Stomach (tissue), 9 donors: ENCODE data around the gene SLC3A2. TPM values are rescaled to one million over a fixed set of nuclear protein-coding genes. Genes with fewer than 3 reads are reported as not detected.
"Not testable (repeated sequence)": the region's sequence is repeated elsewhere in the genome, so short reads cannot be mapped to it uniquely, and the experiment has no call there.

Experiments
- DNase-seq, 2 donors: peaks; one replicate each; pipeline versions ENCODE4 v3.0.0 to v3.0.0-alpha.2; 2013 to 2019
- H3K27ac ChIP-seq, 5 donors: fragments of 200-600 bp in 4 of 5; sonication (generic) in 4 of 5; one replicate each; pipeline ENCODE4 v1.5.1; 2013 to 2019; ENCODE audit warnings: mild to moderate bottlenecking in 1 of 5, moderate library complexity in 1 of 5
- H3K27me3 ChIP-seq, 3 donors: fragments of 200-600 bp; sonication (generic); one replicate each; pipeline ENCODE4 v1.5.1; 2017 to 2019; ENCODE audit warnings: mixed run types in 1 of 3
- H3K36me3 ChIP-seq, 4 donors: fragments of 200-600 bp; sonication (generic); 1 replicate in 3 of 4; 2 replicates in 1 of 4; pipeline ENCODE4 v1.5.1; 2016 to 2019
- H3K4me1 ChIP-seq, 4 donors: fragments of 200-600 bp; sonication (generic); one replicate each; pipeline ENCODE4 v1.5.1; 2016 to 2019
- H3K4me3 ChIP-seq, 4 donors: fragments of 200-600 bp; sonication (generic) in 3 of 4; one replicate each; pipeline ENCODE4 v1.5.1; 2016 to 2019; ENCODE audit warnings: mild to moderate bottlenecking in 1 of 4
- H3K9me3 ChIP-seq, 4 donors: fragments of 200-600 bp; sonication (generic); one replicate each; pipeline ENCODE4 v1.5.1; 2016 to 2019
- CTCF ChIP-seq, 7 experiments: fragments of 450-650 bp in 4 of 7; fragments of 200-600 bp in 3 of 7; sonication (generic) in 3 of 7; IDR thresholded peaks; one replicate each; pipeline ENCODE4 v1.5.1; 2016 to 2019; ENCODE audit warnings: antibody characterized with exemption in 7 of 7, control low read depth in 2 of 7, mild to moderate bottlenecking in 1 of 7
- EP300 ChIP-seq: sonication (generic); formaldehyde crosslinking; IDR thresholded peaks from one replicate; pipeline ENCODE4 v1.6.1; 2017; ENCODE audit warnings: antibody characterized with exemption
- POLR2A ChIP-seq, 4 donors: fragments of 450-650 bp; IDR thresholded peaks; one replicate each; pipeline ENCODE4 v1.6.1; 2016; ENCODE audit warnings: antibody characterized with exemption in 4 of 4, control low read depth in 2 of 4, mild to moderate bottlenecking in 1 of 4, moderate library complexity in 1 of 4
- POLR2AphosphoS5 ChIP-seq, 3 donors: sonication (generic); formaldehyde crosslinking; IDR thresholded peaks; one replicate each; pipeline ENCODE4 v1.6.1; 2016; ENCODE audit warnings: antibody characterized with exemption in 3 of 3
- WGBS, 5 donors: extraction: QIAGEN DNeasy Blood & Tissue Kit in 3 of 5; methylation state at CpG; one replicate each; pipeline versions ENCODE4 v1.1.5 to v1.1.7; 2013 to 2018; 5-methylcytosine and 5-hydroxymethylcytosine counted together
- intact Hi-C: fragments of 100-400 bp; cut with DNase I; formaldehyde crosslinking; loops from one replicate; pipeline ENCODE4 v1.15.1; 2023; ENCODE audit warnings: low total_unique reads
- polyA plus RNA-seq, 3 donors: library from polyadenylated mRNA; stranded (reverse); fragments of 200-250 nt; gene quantifications; one replicate each; pipeline ENCODE4 v1.2.3, GENCODE V29; 2013
- total RNA-seq, 5 donors: library from RNA; depleted of rRNA; stranded (reverse); fragments of >200 nt; gene quantifications; one replicate each; pipeline versions ENCODE4 v1.1.0 to v1.2.3, GENCODE V29; 2014 to 2016
- donor health status: healthy with polysubstance abuse.
- donor health status: Bipolar disorder and iron deficiency.
- donor health status: healthy.

Gene SLC3A2
- total and polyA plus RNA-seq, 8 donors: 36.0 to 255 (median 127) TPM

GRCh38 chr11:62856333-62856895 is 24.3 kb upstream of the SLC3A2 start:
- DNase-seq: no peak
- intact Hi-C loops: loop anchor here (10.0 kb wide), 1 partner anchor 62 kb away; the partner anchor contains the start of gene TMEM223
- Histone ChIP-seq H3K9me3 (no peaks in the 10 kb centered on the region), H3K4me3 (peak overlapping the region; percentile 59 to 99 (median 82)), H3K27me3 (no peaks in the 10 kb centered on the region), H3K4me1 (peaks cover 29 to 66% (median 40%) of the 10 kb centered on the region in 4 donors), H3K36me3 (peaks cover 30 to 32% (median 31%) of the 10 kb centered on the region in 4 donors), H3K27ac (peak overlapping the region; percentile 60 to 89 (median 79))
- TF ChIP-seq EP300 (no peak), POLR2AphosphoS5 (IDR thresholded peaks at IDR 0.05) (no peak), CTCF (IDR thresholded peaks at IDR 0.05) (no peak), POLR2A (IDR thresholded peaks at IDR 0.05) (no peak)
- 2 to 4% (median 3%) methylated on average over 20 of the region's 20 CpGs for WGBS, 5 donors

- no peak for TF ChIP-seq POLR2AphosphoS5 (IDR thresholded peaks at IDR 0.05)
- TF ChIP-seq CTCF (IDR thresholded peaks at IDR 0.05): no peak
- TF ChIP-seq POLR2A (IDR thresholded peaks at IDR 0.05): no peak
- no peak for TF ChIP-seq EP300
- intact Hi-C loops: loop anchor here (10.0 kb wide), 1 partner anchor 63 kb away; the partner anchor contains the start of gene TMEM223
- Histone ChIP-seq H3K9me3 (no peaks in the 10 kb centered on the region), H3K4me3 (peak overlapping the region in 1 of 4 donors; percentile 99), H3K27me3 (no peaks in the 10 kb centered on the region), H3K36me3 (peaks cover 18 to 22% (median 19%) of the 10 kb centered on the region in 4 donors), H3K27ac (peak overlapping the region in 2 of 5 donors; percentile 4 to 89), H3K4me1 (peaks cover 29 to 57% (median 42%) of the 10 kb centered on the region in 4 donors)
- 56 to 78% (median 60%) methylated on average over 2 of the region's 2 CpGs for WGBS, 5 donors
- DNase-seq: peak in 1 of 2 donors; percentile 34
Measured at GRCh38 chr11:62857541-62857982, 23.1 kb upstream of the SLC3A2 start.

- no peak for DNase-seq
- WGBS, 5 donors: 39 to 66% (median 49%) methylated on average over 7 of the region's 7 CpGs
- intact Hi-C loops: loop anchor here (10.0 kb wide), 1 partner anchor 63 kb away; the partner anchor contains the start of gene TMEM223
- Histone ChIP-seq H3K4me3 (no peak overlapping the region), H3K36me3 (peaks cover 12 to 16% (median 13%) of the 10 kb centered on the region in 4 donors), H3K9me3 (no peaks in the 10 kb centered on the region), H3K4me1 (peaks cover 27 to 54% (median 40%) of the 10 kb centered on the region in 4 donors), H3K27me3 (no peaks in the 10 kb centered on the region), H3K27ac (peak overlapping the region in 2 of 5 donors; percentile 4 to 15)
- TF ChIP-seq POLR2A (IDR thresholded peaks at IDR 0.05): no peak
- no peak for TF ChIP-seq CTCF (IDR thresholded peaks at IDR 0.05)
- TF ChIP-seq POLR2AphosphoS5 (IDR thresholded peaks at IDR 0.05): no peak
- TF ChIP-seq EP300: no peak
Measured at GRCh38 chr11:62858201-62858600, 22.5 kb upstream of the SLC3A2 start.

GRCh38 chr11:62859281-62859703 is 21.4 kb upstream of the SLC3A2 start:
- intact Hi-C loops: loop anchor here (10.0 kb wide), 1 partner anchor 64 kb away; the partner anchor contains the start of gene TMEM223

More at GRCh38 chr11:62859281-62859703, 21.4 kb upstream of the SLC3A2 start:
- H3K4me1 ChIP-seq: peaks cover 16 to 43% (median 29%) of the 10 kb centered on the region in 4 donors
- H3K9me3 ChIP-seq, H3K27ac ChIP-seq, H3K4me3 ChIP-seq, H3K27me3 ChIP-seq, DNase-seq, H3K36me3 ChIP-seq: not testable (repeated sequence)
- WGBS, 5 donors: 74 to 82% (median 77%) methylated on average over 8 of the region's 8 CpGs
